Lower lobe of right lung (tissue), 2 donors: ENCODE results near the gene MAT2B. TPM values are rescaled to one million over a fixed set of nuclear protein-coding genes. Genes with fewer than 3 reads are reported as not detected.
A peak's percentile ranks its signal among the peaks of the same experiment; 100 is the strongest.

ENCODE experiments used
- ATAC-seq, 2 donors: fragments of 200-7000 bp; cut with Tn5 transposase; one replicate each; pipeline ENCODE4 v1.9.1; 2020 to 2022; ENCODE audit warnings: mild to moderate bottlenecking in 2 of 2, moderate library complexity in 2 of 2
- DNase-seq: peaks from one replicate; pipeline ENCODE4 v3.0.0-alpha.2; 2020
- H3K27ac ChIP-seq: fragments of 200-600 bp; one replicate; pipeline ENCODE4 v1.8.0; 2022
- H3K27me3 ChIP-seq: fragments of 200-600 bp; one replicate; pipeline ENCODE4 v1.8.0; 2022; ENCODE audit warnings: low read depth
- H3K36me3 ChIP-seq: fragments of 200-600 bp; one replicate; pipeline ENCODE4 v1.8.0; 2022; ENCODE audit warnings: mild to moderate bottlenecking
- H3K4me1 ChIP-seq: fragments of 200-600 bp; one replicate; pipeline ENCODE4 v1.8.0; 2022
- H3K4me3 ChIP-seq: fragments of 200-600 bp; one replicate; pipeline ENCODE4 v1.8.0; 2022; ENCODE audit warnings: mild to moderate bottlenecking
- H3K9me3 ChIP-seq: fragments of 200-600 bp; one replicate; pipeline ENCODE4 v1.8.0; 2022
- intact Hi-C: fragments of 100-400 bp; cut with DNase I; formaldehyde crosslinking; loops from one replicate; pipeline ENCODE4 v1.11.0; 2022
- total RNA-seq: library from RNA; stranded (reverse); fragmentation: NEBNext Ultra II Directional; extraction: Animal tissue kit (Norgen Biotek cat#: 25700); gene quantifications from one replicate; pipeline ENCODE4 v1.2.1, GENCODE V29; 2021
- TF ChIP-seq, protein P1 (sequence below): fragments of 200-600 bp; IDR thresholded peaks from one replicate; pipeline ENCODE4 v1.8.0; 2022; ENCODE audit warnings: antibody characterized with exemption, mild to moderate bottlenecking
- donor health status: DM: no; HTN: yes; CAD: no; lungs with severe emphysema.

MAT2B gene
- total RNA-seq, 1 donor from 2014 or later: 71.7 TPM

DNA sequence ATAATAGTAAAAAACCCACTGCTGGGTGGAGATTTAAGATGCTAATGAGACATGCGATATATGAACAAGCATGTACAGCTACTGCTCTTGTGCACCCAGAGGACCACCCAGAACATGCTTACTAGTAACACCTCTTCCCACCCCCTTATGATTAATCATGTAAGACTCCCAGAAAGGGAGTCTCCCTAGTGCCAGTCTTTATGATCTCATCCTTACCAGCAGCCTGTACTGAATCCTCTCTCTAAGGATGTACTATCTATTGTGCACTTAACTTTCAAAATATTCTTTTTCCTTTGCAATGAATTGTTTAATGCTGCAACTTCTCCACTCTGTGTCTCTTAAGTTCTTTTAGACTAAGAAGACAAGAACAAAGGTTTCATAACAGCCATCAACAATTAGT is 9.1 kb upstream of the MAT2B start:
- Histone ChIP-seq H3K27me3 (no peaks in the 10 kb centered on the region), H3K4me3 (no peak overlapping the region), H3K36me3 (no peaks in the 10 kb centered on the region), H3K4me1 (no peaks in the 10 kb centered on the region), H3K27ac (no peak overlapping the region), H3K9me3 (no peaks in the 10 kb centered on the region)
- TF ChIP-seq, protein P1, sequence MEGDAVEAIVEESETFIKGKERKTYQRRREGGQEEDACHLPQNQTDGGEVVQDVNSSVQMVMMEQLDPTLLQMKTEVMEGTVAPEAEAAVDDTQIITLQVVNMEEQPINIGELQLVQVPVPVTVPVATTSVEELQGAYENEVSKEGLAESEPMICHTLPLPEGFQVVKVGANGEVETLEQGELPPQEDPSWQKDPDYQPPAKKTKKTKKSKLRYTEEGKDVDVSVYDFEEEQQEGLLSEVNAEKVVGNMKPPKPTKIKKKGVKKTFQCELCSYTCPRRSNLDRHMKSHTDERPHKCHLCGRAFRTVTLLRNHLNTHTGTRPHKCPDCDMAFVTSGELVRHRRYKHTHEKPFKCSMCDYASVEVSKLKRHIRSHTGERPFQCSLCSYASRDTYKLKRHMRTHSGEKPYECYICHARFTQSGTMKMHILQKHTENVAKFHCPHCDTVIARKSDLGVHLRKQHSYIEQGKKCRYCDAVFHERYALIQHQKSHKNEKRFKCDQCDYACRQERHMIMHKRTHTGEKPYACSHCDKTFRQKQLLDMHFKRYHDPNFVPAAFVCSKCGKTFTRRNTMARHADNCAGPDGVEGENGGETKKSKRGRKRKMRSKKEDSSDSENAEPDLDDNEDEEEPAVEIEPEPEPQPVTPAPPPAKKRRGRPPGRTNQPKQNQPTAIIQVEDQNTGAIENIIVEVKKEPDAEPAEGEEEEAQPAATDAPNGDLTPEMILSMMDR: no peak
- no peak for ATAC-seq
- no peak for DNase-seq
- intact Hi-C loops: no loop called here

DNA sequence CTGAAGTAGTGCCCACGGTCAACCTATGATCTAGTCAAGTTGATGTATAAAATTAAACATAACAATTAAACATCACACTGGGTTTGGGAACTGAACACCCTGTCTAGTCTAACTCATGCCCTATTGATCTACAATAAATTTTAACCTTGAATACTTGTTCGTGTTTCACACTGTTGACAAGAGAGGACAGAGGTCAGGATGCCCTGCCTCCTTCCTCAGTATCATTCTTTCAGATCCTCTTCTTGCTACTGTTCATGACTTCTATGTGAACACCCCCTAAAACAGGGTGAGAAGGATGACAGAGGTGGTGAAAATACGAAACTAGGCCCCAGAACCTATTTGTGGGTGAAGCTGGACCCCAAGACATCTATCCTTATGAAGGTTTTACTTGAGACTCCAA is 8.1 kb upstream of the MAT2B start:
- no peak for ATAC-seq
- H3K4me1 ChIP-seq: peaks cover under 1% of the 10 kb centered on the region
- DNase-seq: no peak
- H3K27me3 ChIP-seq: no peaks in the 10 kb centered on the region
- intact Hi-C loops: no loop called here
- no peaks in the 10 kb centered on the region for H3K36me3 ChIP-seq
- no peak overlapping the region for H3K27ac ChIP-seq
- H3K4me3 ChIP-seq: no peak overlapping the region
- TF ChIP-seq, protein P1: no peak
- H3K9me3 ChIP-seq: no peaks in the 10 kb centered on the region

DNA sequence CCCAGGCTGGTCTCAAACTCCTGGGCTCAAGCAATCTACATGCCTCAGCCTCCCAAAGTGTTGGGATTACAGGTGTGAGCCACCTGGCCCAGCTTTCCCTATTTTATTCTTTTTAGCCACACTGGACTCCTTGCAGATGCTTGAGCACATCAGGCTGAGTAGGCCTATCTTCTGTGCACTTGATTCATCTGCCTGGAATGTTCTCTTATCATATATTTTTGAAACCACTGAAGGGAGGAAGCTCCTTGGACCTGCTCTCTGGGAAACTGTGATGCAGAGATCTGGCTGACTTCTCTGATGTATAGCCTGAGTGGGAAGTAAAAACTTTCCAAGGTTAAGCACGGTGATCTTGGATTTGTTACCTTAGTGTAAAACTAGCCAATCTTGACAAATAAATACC is 6.5 kb upstream of the MAT2B start:
- Histone ChIP-seq H3K27ac (no peak overlapping the region), H3K4me1 (peaks cover 12% of the 10 kb centered on the region), H3K36me3 (no peaks in the 10 kb centered on the region), H3K9me3 (no peaks in the 10 kb centered on the region), H3K27me3 (no peaks in the 10 kb centered on the region), H3K4me3 (no peak overlapping the region)
- no peak for DNase-seq
- intact Hi-C loops: no loop called here
- no peak for ATAC-seq
- TF ChIP-seq, protein P1: no peak

DNA sequence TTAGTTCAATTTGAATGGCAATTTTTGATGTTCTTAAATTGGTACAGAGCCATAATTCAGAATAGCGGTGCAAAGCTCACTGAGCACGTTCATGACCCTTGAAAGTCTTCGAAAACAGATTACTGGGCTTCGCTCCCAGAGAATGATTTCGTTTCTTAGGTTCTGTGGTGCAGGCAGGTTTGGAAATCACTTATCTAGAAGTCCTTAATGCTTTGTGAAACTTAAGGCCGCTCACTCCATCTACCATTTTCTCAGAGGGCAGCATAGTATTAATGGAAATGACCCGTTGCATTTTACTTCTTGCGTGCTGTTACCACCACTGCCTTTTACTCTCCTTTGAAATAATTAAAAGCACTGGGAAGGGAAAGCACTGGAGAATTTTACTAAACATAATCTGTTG is 2.9 kb upstream of the MAT2B start:
- Histone ChIP-seq H3K27me3 (no peaks in the 10 kb centered on the region), H3K27ac (peak overlapping the region; percentile 99), H3K4me1 (peaks cover 25% of the 10 kb centered on the region), H3K9me3 (no peaks in the 10 kb centered on the region), H3K4me3 (peak overlapping the region; percentile 81), H3K36me3 (no peaks in the 10 kb centered on the region)
- intact Hi-C loops: no loop called here
- DNase-seq (no peak), ATAC-seq (no peak)
- TF ChIP-seq, protein P1: no peak

DNA sequence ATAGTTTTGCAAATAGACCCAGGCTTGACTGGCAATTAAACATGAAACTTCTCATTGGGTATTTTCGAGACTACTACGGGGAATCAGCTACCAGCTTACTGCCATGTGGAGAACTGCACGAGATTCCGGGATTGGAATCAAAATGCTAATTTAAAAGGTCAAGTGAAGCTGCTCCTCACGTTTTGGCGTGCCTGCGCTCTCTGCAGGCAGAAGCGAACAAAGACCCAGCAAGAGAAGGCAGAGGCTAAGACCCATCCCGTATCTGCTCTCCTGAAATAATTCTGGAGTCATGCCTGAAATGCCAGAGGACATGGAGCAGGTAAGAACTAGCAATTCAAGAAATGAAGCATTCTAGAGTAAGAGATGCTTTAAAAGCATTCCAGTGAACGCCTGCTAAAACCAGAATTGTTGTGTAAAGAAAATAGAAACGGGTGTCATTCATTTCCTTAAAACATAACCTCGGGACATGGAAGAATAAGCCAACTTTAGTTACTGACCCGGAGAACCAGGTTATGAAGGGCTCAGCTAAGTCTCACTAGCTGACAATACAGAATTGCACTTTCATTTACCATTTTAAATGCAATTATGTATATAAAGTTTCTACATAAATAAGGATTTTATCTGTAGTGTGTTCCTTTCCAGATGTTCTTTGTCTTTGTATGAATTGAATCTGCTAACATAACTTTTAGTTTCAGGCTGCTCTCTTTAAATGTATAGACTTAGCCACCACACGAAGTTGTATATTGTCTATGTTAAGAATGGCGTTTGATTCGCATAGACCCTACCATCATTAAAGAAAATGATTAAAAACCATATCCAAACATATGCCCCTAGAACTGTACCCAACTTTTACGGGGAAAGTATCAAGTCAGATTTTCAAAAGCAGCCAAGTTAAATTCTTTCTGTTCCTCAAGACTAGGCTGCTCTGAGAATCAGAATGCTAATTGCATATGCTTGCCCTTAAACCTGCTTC is 2.0 kb upstream of the MAT2B start:
- ATAC-seq (peak; percentile 4 to 22), DNase-seq (peak; percentile 63)
- Histone ChIP-seq H3K27ac (peak overlapping the region; percentile 99), H3K36me3 (no peaks in the 10 kb centered on the region), H3K4me1 (peaks cover 33% of the 10 kb centered on the region), H3K27me3 (no peaks in the 10 kb centered on the region), H3K4me3 (peak overlapping the region; percentile 81), H3K9me3 (no peaks in the 10 kb centered on the region)
- intact Hi-C loops: no loop called here
- TF ChIP-seq, protein P1: peak; percentile 44
